ENCODE results near the gene MCC.

Gene MCC

GRCh38 chr5:113202287-113202686, 286.0 kb downstream of the MCC start:
- DNase-seq (ENCODE audit: low read depth in 2 of 2) = no peak

- DNase-seq (ENCODE audit: low read depth in 2 of 2) = no peak
These were observed 286.5 kb downstream of the MCC start for GRCh38 chr5:113201715-113202114.

GRCh38 chr5:113199122-113199905, 288.9 kb downstream of the MCC start:
- no peak for DNase-seq (ENCODE audit: low read depth in 2 of 2)

GRCh38 chr5:113197456-113198200, 290.6 kb downstream of the MCC start:
- DNase-seq (ENCODE audit: low read depth in 2 of 2) = no peak

GRCh38 chr5:113195771-113196170, 292.5 kb downstream of the MCC start:
- DNase-seq (ENCODE audit: low read depth in 2 of 2) = no peak

- DNase-seq (ENCODE audit: low read depth in 2 of 2) = no peak
These were observed 293.0 kb downstream of the MCC start for GRCh38 chr5:113195251-113195650.

- no peak for DNase-seq (ENCODE audit: low read depth in 2 of 2)
These were observed 293.7 kb downstream of the MCC start for GRCh38 chr5:113194591-113194990.

- DNase-seq (ENCODE audit: low read depth in 2 of 2) = no peak
These were observed 294.1 kb downstream of the MCC start for GRCh38 chr5:113194125-113194524.

GRCh38 chr5:113193311-113193978, 294.8 kb downstream of the MCC start:
- no peak for DNase-seq (ENCODE audit: low read depth in 2 of 2)

GRCh38 chr5:113192541-113192940, 295.7 kb downstream of the MCC start:
- DNase-seq (ENCODE audit: low read depth in 2 of 2) = no peak

- no peak for DNase-seq (ENCODE audit: low read depth in 2 of 2)
These were observed 297.9 kb downstream of the MCC start for GRCh38 chr5:113190347-113190746.

- no peak for DNase-seq (ENCODE audit: low read depth in 2 of 2)
These were observed 299.0 kb downstream of the MCC start for GRCh38 chr5:113189291-113189690.

GRCh38 chr5:113188436-113188835, 299.8 kb downstream of the MCC start:
- DNase-seq (ENCODE audit: low read depth in 2 of 2) = no peak

GRCh38 chr5:113187906-113188305, 300.3 kb downstream of the MCC start:
- no peak for DNase-seq (ENCODE audit: low read depth in 2 of 2)

- no peak for DNase-seq (ENCODE audit: low read depth in 2 of 2)
These were observed 302.2 kb downstream of the MCC start for GRCh38 chr5:113186061-113186460.

- no peak for DNase-seq (ENCODE audit: low read depth in 2 of 2)
These were observed 304.6 kb downstream of the MCC start for GRCh38 chr5:113183694-113184093.

- DNase-seq (ENCODE audit: low read depth in 2 of 2) = no peak
These were observed 305.5 kb downstream of the MCC start for GRCh38 chr5:113182658-113183344.

- no peak for DNase-seq (ENCODE audit: low read depth in 2 of 2)
These were observed 306.3 kb downstream of the MCC start for GRCh38 chr5:113181853-113182490.

- DNase-seq (ENCODE audit: low read depth in 2 of 2) = no peak
These were observed 306.8 kb downstream of the MCC start for GRCh38 chr5:113181409-113181808.

GRCh38 chr5:113179156-113179555, 309.1 kb downstream of the MCC start:
- no peak for DNase-seq (ENCODE audit: low read depth in 2 of 2)

- DNase-seq (ENCODE audit: low read depth in 2 of 2) = no peak
These were observed 310.0 kb downstream of the MCC start for GRCh38 chr5:113178073-113178779.

All from stimulated activated CD8-positive, alpha-beta memory T cell treated with anti-CD3 and anti-CD28 coated beads, Interleukin-2, amount 100 ng/mL, for 48 hours (primary cell).